ENCODE measurements around the gene NTRK1. TPM values are rescaled to one million over a fixed set of nuclear protein-coding genes. Genes with fewer than 3 reads are reported as not detected.
A peak's percentile ranks its signal among the peaks of the same experiment; 100 is the strongest.
"Not testable (repeated sequence)": the region's sequence is repeated elsewhere in the genome, so short reads cannot be mapped to it uniquely, and the experiment has no call there.

The NTRK1 gene
- total RNA-seq, 1 donor from 2014 or later = 0.52 TPM

DNA sequence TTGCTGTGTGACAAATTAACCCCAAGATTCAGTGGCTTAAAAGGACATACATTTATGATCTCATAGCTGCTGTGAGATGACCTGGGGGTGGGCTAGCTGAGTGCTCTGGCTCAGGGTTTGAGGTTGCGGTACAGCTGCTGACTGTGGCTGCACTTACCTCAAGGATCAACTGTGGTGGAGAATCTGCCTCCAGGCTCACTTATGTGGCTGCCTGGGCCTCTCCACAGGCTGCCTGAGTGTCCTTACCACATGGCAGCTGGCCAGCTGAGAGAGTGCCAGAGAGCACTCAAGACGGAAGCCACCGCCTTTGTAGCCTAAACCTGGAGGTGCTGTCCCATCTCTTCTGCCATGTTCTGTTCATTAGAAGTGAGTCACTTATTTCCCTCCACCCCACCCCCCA is 65.5 kb downstream of the NTRK1 start:
- peaks cover 73 to 84% (median 77%) of the 10 kb centered on the region in 3 donors for H3K27me3 ChIP-seq (ENCODE audit: control insufficient read depth in 3 of 3, insufficient read depth in 3 of 3, low read length in 3 of 3)
- peaks cover 11 to 15% (median 13%) of the 10 kb centered on the region in 3 donors for H3K4me1 ChIP-seq (ENCODE audit: control insufficient read depth in 3 of 3, insufficient read depth in 3 of 3, low read length in 3 of 3)
- no peaks in the 10 kb centered on the region for H3K36me3 ChIP-seq (ENCODE audit: control insufficient read depth in 3 of 3, insufficient read depth in 3 of 3, low read length in 3 of 3)
- H3K27ac ChIP-seq (ENCODE audit: low read depth, low read length) = no peak overlapping the region
- H3K4me3 ChIP-seq (ENCODE audit: low read length in 3 of 3) = no peak overlapping the region
- H3K9ac ChIP-seq (ENCODE audit: low read depth in 1 of 3, low read length in 3 of 3) = no peak overlapping the region
- no peaks in the 10 kb centered on the region for H3K9me3 ChIP-seq (ENCODE audit: control insufficient read depth in 3 of 3, low read length in 3 of 3)

DNA sequence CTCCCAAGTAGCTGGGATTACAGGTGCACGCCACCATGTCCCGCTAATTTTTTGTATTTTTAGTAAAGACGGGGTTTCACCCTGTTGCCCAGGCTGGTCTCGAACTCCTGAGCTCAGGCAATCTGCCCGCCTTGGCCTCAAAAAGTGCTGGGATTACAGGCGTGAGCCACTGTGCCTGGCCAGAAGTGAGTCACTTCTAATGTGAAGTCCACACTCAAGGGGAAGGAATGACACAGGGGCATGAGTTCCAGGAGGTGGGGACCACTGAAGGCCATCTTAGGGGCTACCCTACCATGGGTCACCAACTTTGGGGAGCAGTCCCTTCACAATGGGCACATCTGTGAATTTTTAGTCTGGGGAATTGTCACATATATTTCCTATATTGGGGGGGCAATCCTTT is 66.0 kb downstream of the NTRK1 start:
- not testable (repeated sequence) for H3K4me3 ChIP-seq (ENCODE audit: low read length in 3 of 3); H3K9ac ChIP-seq (ENCODE audit: low read depth in 1 of 3, low read length in 3 of 3); H3K27ac ChIP-seq (ENCODE audit: low read depth, low read length); H3K36me3 ChIP-seq (ENCODE audit: control insufficient read depth in 3 of 3, insufficient read depth in 3 of 3, low read length in 3 of 3); H3K9me3 ChIP-seq (ENCODE audit: control insufficient read depth in 3 of 3, low read length in 3 of 3)
- peaks cover 14 to 19% (median 15%) of the 10 kb centered on the region in 3 donors for H3K4me1 ChIP-seq (ENCODE audit: control insufficient read depth in 3 of 3, insufficient read depth in 3 of 3, low read length in 3 of 3)
- peaks cover 68 to 78% (median 71%) of the 10 kb centered on the region in 3 donors for H3K27me3 ChIP-seq (ENCODE audit: control insufficient read depth in 3 of 3, insufficient read depth in 3 of 3, low read length in 3 of 3)

DNA sequence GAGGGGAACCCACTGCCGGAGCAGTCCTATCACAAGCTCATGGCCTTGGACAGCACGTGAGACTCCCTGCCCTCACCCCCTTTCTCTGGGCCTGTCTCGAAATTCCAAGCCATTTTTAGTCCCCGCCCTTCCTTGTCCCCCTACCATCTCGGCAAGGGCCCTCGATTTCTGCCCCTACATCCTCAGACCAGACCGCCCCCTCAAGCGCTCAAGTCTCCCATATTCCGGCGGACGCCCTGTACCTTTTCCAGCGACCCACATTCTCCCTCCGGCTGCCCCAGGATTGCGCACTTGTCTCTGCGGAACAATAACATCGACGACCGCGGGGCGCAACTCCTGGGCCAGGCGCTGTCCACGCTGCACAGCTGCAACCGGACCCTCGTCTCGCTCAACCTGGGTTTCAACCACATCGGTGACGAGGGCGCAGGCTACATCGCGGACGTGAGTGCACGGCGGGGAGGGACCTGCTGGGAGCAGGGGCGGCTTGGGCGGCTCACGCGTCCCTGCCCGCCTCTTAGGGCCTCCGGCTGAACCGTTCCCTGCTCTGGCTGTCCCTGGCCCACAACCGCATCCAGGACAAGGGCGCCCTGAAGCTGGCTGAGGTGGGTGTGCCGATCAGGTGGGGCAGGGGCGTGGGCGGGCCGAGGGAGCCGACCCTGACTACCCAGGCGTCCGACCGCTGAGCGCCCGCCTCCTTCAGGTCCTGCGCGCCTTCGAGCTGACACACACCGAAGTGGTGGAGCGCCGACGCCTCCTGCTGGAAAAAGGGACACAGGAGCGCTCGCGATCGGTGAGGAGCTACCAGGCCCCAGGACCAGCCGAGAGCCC is 66.8 kb downstream of the NTRK1 start:
- Histone ChIP-seq H3K9ac (ENCODE audit: low read depth in 1 of 3, low read length in 3 of 3) (peak overlapping the region in 1 of 3 donors; percentile 33), H3K36me3 (ENCODE audit: control insufficient read depth in 3 of 3, insufficient read depth in 3 of 3, low read length in 3 of 3) (no peaks in the 10 kb centered on the region), H3K9me3 (ENCODE audit: control insufficient read depth in 3 of 3, low read length in 3 of 3) (no peaks in the 10 kb centered on the region), H3K27ac (ENCODE audit: low read depth, low read length) (no peak overlapping the region), H3K4me1 (ENCODE audit: control insufficient read depth in 3 of 3, insufficient read depth in 3 of 3, low read length in 3 of 3) (peaks cover 15 to 23% (median 19%) of the 10 kb centered on the region in 3 donors), H3K4me3 (ENCODE audit: low read length in 3 of 3) (peak overlapping the region; percentile 15 to 56 (median 20)), H3K27me3 (ENCODE audit: control insufficient read depth in 3 of 3, insufficient read depth in 3 of 3, low read length in 3 of 3) (peaks cover 61 to 71% (median 66%) of the 10 kb centered on the region in 3 donors)

DNA sequence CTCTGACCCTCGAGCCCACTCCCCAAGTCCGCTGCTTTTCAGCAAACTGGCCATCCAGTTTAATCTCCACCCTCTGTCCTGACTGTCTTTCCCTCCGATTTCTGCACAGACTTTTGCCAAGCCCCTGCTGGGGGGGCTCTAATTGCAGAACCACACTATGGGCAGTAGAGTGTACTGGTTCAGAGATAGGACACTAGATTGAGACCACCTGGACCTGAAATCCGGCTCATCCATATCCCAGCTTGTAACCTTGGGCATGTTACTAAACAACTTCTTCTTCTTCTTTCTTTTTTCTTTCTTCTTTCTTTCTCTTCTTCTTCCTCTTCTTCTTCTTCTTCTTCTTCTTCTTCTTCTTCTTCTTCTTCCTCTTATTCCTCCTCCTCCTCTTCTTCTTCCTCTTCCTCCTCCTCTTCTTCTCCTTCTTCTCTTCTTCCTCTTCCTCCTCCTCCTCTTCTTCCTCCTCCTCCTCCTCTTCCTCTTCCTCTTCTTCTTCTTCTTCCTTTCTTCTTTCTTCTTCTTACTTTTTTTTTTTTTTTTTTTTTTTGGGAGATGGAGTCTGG is 67.5 kb downstream of the NTRK1 start:
- H3K9me3 ChIP-seq (ENCODE audit: control insufficient read depth in 3 of 3, low read length in 3 of 3) = no peaks in the 10 kb centered on the region
- H3K27me3 ChIP-seq (ENCODE audit: control insufficient read depth in 3 of 3, insufficient read depth in 3 of 3, low read length in 3 of 3) = peaks cover 54 to 64% (median 59%) of the 10 kb centered on the region in 3 donors
- H3K36me3 ChIP-seq (ENCODE audit: control insufficient read depth in 3 of 3, insufficient read depth in 3 of 3, low read length in 3 of 3) = no peaks in the 10 kb centered on the region
- no peak overlapping the region for H3K27ac ChIP-seq (ENCODE audit: low read depth, low read length)
- H3K9ac ChIP-seq (ENCODE audit: low read depth in 1 of 3, low read length in 3 of 3) = no peak overlapping the region
- peaks cover 15 to 23% (median 19%) of the 10 kb centered on the region in 3 donors for H3K4me1 ChIP-seq (ENCODE audit: control insufficient read depth in 3 of 3, insufficient read depth in 3 of 3, low read length in 3 of 3)
- peak overlapping the region in 1 of 3 donors; percentile 15 for H3K4me3 ChIP-seq (ENCODE audit: low read length in 3 of 3)

DNA sequence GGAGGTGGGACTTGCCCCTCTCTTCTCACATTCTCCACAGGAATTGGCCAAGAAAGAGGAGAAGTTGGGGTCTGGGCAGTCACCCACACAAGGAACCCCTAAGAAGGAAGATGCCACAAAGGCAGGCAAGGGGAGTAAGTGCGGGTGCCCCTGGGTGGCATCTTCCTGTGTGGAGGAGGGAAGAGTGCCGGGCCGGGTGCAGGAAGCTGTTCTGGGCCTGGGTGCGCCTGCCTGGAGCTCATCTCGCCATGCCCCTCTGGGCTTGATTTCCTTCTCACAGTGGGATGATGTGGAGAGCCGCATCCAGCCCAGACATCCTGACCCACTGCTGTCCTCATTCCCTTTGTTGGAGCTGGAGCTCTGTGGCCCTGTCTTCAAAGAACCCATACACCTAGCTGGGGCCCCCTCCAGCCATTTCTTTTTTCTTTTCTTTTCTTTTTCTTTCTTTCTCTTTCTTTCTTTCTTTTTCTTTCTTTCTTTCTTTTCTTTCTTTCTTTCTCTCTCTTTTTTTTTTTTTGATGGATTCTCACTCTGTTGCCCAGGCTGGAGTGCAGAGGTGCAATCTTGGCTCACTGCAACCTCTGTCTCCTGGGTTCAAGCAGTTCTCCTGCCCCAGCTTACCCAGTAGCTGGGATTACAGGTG is 69.1 kb downstream of the NTRK1 start:
- peaks cover 9 to 18% (median 15%) of the 10 kb centered on the region in 3 donors for H3K4me1 ChIP-seq (ENCODE audit: control insufficient read depth in 3 of 3, insufficient read depth in 3 of 3, low read length in 3 of 3)
- H3K4me3 ChIP-seq (ENCODE audit: low read length in 3 of 3) = no peak overlapping the region
- peaks cover 0 to 4% (median 0%) of the 10 kb centered on the region in 3 donors for H3K36me3 ChIP-seq (ENCODE audit: control insufficient read depth in 3 of 3, insufficient read depth in 3 of 3, low read length in 3 of 3)
- peaks cover 44 to 50% (median 46%) of the 10 kb centered on the region in 3 donors for H3K27me3 ChIP-seq (ENCODE audit: control insufficient read depth in 3 of 3, insufficient read depth in 3 of 3, low read length in 3 of 3)
- H3K9me3 ChIP-seq (ENCODE audit: control insufficient read depth in 3 of 3, low read length in 3 of 3) = no peaks in the 10 kb centered on the region
- H3K27ac ChIP-seq (ENCODE audit: low read depth, low read length) = no peak overlapping the region
- H3K9ac ChIP-seq (ENCODE audit: low read depth in 1 of 3, low read length in 3 of 3) = no peak overlapping the region

DNA sequence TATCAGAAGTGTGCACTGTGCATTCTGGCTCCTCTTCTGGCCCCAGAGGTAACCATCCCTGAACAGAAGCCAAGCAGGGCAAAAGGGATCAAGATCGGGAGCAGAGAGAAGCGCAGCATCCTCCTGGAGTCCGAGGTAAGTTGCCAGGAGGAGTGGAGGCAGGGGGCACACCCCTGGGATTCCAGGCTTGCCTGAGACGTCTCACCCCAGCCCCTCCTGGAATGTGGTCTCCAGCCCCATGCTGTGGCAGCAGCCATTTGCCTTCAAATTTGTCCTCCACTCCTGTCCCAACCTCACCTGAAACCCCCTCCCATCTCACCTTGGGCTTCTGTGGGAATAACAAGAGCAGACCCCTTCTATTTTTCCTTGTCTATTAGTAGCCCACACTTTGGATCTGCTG is 69.8 kb downstream of the NTRK1 start:
- Histone ChIP-seq H3K36me3 (ENCODE audit: control insufficient read depth in 3 of 3, insufficient read depth in 3 of 3, low read length in 3 of 3) (peaks cover under 1 to 9% (median 5%) of the 10 kb centered on the region in 3 donors), H3K9me3 (ENCODE audit: control insufficient read depth in 3 of 3, low read length in 3 of 3) (no peaks in the 10 kb centered on the region), H3K4me3 (ENCODE audit: low read length in 3 of 3) (no peak overlapping the region), H3K4me1 (ENCODE audit: control insufficient read depth in 3 of 3, insufficient read depth in 3 of 3, low read length in 3 of 3) (peaks cover 9 to 18% (median 15%) of the 10 kb centered on the region in 3 donors), H3K27ac (ENCODE audit: low read depth, low read length) (no peak overlapping the region), H3K9ac (ENCODE audit: low read depth in 1 of 3, low read length in 3 of 3) (no peak overlapping the region), H3K27me3 (ENCODE audit: control insufficient read depth in 3 of 3, insufficient read depth in 3 of 3, low read length in 3 of 3) (peaks cover 36 to 42% (median 38%) of the 10 kb centered on the region in 3 donors)

Other genes with a start within 250 kb of the NTRK1 start
- gene HAPLN2, start 241.4 kb upstream of the NTRK1 start, total RNA-seq = 0.52 TPM
- gene BCAN, start 218.7 kb upstream of the NTRK1 start, total RNA-seq = under 0.01 TPM
- gene NES, start 183.5 kb upstream of the NTRK1 start, total RNA-seq = 494 TPM
- gene CRABP2, start 155.3 kb upstream of the NTRK1 start, total RNA-seq = 57.4 TPM
- gene METTL25B, start 132.4 kb upstream of the NTRK1 start, total RNA-seq = 4.2 TPM
- 5.2 TPM for gene ISG20L2, start 132.1 kb upstream of the NTRK1 start, total RNA-seq
- 36.5 TPM for gene MRPL24, start 119.8 kb upstream of the NTRK1 start, total RNA-seq
- 61.6 TPM for gene HDGF, start 109.2 kb upstream of the NTRK1 start, total RNA-seq
- gene PRCC, start 93.3 kb upstream of the NTRK1 start, total RNA-seq = 9.9 TPM
- gene SH2D2A, start 44.0 kb upstream of the NTRK1 start, total RNA-seq = not detected
- gene INSRR, start 1.7 kb upstream of the NTRK1 start, total RNA-seq = 0.52 TPM
- 4.7 TPM for gene PEAR1, start 32.9 kb downstream of the NTRK1 start, total RNA-seq
- not detected for gene LRRC71, start 59.8 kb downstream of the NTRK1 start, total RNA-seq
- 24.0 TPM for gene ARHGEF11, start 184.9 kb downstream of the NTRK1 start, total RNA-seq
- not detected for gene ETV3L, start 238.9 kb downstream of the NTRK1 start, total RNA-seq

Data from skeletal muscle tissue (tissue), 4 donors.